ENCODE results near the gene STK32A.

STK32A gene

DNA sequence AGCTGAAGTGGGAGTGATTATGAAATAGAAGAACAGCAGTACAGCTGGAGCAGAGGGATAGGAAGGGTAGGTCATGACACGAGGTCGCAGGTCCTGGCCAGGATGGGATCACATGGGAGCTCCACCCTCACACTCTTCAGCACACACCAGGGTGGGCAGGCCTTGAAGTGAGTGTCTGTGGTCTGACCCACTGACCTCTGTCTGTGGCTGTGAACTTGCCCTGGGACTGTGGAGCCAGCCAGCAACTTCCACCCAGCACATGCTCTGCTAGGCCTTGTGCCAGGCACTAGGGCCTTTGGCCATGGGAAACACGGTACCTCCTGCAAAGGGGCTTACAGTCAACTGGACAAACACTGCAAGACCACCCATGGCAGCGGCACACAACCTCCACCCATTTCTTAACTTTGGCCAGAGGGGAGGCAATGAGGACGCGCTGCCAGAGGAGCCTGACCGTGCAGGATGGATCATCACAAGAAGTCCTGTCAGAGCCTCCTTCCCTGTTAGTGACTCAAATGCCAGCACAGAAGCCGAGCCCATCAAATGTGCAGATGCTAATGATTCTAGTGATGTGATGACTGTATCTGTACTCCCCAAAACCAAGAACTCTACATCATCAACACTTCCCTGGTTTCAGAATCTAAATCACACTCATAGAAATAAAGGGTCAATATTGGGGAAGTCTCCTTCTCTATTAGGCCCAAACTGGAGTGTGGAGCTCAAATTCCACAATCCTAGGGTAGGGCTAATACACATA, 161.4 kb downstream of the STK32A start:
- no peak for FAIRE-seq

DNA sequence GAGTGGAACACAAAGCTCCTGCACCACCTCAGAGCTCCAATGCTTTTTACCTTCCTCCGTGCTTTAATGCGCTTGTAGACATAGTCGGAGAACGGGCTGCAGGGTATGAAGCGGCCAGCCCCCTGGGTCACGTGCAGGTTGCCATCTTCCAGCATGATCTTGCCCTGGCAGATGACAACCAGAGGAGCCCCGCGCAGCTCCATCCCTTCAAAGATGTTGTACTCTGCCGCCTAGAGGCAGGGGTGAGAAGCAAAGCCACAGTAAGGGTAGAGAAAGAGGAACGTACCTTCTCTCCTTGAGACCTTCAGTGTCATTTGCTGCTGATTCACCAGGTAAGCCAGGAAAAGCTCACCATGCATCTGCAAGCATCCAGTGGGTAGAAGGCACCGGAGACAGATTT, 162.8 kb downstream of the STK32A start:
- FAIRE-seq = no peak

GRCh38 chr5:147398860-147399259, 164.0 kb downstream of the STK32A start:
- no peak for FAIRE-seq

GRCh38 chr5:147400126-147400809, 165.4 kb downstream of the STK32A start:
- FAIRE-seq = no peak

DNA sequence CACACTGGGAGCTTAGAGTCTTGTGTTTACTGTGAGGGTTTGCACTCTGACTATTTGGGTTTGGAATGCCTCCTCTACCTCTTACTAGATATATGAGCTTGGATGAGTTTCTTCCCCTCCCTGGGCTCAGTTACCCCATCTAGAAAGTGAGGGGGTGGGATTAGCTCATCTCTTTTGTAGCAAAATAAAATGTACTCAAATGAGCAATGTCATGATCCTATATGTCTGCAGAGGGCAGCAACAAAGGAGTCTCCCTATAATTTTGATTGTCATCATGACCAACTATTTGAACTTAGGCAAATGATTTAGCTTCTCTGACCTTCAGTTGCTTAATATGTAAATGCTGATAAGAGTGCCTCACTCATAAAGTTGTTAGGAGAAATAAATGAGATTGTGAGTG, 166.1 kb downstream of the STK32A start:
- FAIRE-seq = no peak

DNA sequence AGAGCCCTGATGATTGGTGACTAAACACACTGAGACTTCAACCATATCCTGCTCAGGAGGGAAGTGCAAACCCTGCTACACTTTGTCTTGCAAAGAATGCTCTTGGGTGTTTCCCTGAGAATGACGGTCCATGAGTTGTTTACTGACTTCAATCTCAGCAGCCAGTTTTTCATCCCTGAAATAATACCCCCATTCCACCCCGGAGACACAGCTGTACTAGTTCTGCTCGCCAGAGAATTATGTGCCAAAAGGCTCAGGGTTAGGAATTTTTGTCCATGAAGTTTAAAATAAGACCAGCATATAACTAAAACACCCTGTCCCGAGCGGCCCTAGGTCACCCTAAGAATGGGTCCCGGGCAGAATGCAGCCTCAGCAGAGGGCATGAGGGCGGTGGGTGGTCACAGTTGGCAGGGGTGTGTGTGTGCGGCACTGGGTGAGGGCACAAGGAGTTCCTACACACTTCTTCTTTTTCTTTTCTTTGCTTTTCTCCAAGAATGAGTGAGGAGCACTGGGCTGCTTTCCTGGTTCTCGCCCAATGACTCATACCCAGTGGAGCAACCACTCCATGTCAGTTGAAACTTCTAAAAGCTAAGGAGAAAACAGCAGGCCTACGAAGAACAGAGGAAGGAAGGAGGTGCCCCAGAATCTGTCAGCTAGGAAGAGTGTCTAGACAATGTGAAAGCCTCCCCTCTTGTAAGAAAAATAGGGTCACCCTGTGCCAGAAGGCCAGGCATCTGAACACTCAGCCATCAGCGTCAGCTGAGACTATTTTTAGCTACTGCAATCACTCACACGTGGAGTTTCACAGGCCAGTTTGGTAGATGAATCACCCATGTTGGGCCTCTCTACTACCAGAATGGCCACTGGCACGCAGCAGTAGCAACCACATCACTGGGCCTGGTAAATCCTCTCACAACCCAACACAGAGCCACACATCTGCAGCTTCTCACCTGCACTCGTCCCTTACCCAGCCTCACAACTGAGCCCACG, 169.1 kb downstream of the STK32A start:
- FAIRE-seq = no peak

DNA sequence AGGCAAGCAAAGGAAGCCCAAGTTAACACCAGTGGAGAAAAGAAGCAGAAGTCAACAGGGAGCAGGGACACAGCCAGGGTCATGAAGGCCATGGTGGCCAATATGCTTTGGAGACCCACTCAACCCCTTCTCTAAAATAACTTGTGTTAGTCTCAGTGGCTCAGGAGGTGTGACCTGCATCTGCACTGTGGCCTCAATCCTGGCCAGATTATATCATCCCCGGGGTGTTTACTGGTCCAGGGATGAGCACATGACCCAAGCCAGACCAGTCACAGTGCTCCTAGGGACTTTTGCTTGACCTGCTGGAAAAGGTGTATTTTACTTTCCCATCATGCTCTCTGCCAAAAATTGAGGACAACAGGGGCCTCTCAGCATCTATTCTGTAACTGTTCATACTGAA, 169.9 kb downstream of the STK32A start:
- no peak for FAIRE-seq

DNA sequence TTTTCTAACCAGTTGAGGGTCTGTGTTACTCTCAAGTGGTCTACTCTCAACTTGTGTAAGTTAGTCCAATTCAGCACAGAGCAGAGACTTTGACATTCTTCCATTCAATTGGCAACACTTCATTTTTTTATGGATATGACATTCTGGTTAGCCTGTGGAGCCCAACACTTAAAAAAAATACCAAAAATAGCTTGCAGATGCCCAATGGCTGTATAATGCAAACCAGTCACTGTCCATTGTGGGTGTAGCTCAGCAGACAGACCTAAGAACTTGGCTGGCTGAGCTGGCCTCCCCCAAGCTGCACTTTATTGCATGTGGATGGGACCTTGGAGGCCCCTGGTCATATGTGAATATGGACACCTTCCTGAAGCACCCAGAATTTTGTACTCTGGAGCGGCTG, 171.8 kb downstream of the STK32A start:
- no peak for FAIRE-seq

- no peak for FAIRE-seq
Measured at GRCh38 chr5:147407094-147407681, 172.4 kb downstream of the STK32A start.

GRCh38 chr5:147408980-147409379, 174.2 kb downstream of the STK32A start:
- no peak for FAIRE-seq

DNA sequence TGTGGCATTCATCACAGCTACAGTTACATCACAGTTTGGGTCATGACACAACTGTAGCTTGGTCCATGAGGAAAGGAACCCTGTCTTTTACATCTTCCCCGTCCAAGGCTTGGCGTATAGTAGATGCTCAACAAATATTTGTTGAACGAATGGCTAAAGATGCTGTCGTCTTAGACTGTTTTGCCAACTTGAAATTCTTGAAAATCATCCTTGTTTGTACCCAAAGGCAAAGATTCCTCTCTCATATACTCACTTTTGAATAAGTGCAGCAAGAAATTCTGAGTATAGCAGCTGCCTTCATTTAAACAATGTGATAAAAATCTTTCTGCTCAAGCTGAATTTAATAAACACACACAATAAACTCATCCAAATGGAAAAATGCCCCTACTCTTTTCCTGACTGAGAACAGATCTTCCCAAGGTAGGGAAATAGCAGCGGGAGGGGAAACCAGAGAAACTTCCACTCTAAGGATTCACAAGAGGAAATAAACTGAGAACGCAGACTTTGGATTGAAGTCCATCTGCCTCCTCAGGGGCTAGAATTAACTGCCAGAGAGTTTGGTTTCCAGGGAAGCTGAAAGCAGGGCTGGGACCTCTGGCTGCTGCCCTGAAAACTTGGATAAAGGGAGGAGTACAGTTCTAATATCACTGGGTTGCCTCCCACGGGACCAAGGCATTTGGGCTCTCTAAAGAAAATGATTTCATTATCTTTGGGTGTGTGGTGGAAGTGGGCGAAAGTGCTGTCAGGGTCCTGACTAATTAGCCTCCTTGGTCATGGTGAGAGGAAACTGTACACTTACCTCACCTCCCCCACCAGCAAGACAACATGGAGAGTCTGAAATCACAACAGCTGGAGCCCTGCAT, 175.9 kb downstream of the STK32A start:
- FAIRE-seq = no peak

- no peak for FAIRE-seq
Measured at GRCh38 chr5:147411359-147412319, 176.8 kb downstream of the STK32A start.

DNA sequence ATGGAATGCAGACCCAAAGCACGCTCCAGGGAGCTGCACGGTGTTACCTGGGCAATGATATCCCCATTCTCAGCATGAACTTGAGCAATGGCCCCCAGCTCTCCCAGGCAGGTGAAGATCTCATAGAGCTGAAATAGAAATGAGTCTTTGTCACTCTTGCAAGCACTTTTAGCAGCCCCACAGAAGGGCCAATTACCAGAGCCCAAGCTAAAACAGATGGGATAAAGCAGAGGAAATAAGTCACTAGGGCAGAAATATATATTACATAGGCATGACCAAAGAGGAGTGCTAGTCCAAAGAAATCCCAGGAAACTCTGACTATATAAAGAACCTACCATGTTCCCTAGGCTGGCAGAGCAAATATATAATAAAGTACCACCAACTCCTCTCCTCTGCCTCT, 177.7 kb downstream of the STK32A start:
- no peak for FAIRE-seq

DNA sequence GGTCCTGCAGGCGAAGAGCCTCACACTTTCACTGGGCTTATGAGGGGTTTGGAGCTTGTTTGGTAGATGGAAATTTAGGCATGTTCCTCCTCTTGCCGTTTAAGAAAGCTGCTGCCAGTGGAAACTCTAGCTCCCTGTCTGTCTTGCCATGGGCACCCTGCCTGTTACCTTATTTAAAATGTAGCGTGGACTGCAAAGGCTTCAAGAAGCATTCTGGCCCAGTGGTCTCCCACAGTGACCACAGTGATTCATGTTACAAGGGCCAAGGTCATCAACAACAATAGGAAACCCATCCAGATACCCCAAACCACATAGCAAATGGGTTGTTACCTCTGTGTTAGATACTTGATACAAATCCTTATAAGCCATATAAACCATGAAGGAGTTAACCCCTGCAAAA, 178.4 kb downstream of the STK32A start:
- no peak for FAIRE-seq

DNA sequence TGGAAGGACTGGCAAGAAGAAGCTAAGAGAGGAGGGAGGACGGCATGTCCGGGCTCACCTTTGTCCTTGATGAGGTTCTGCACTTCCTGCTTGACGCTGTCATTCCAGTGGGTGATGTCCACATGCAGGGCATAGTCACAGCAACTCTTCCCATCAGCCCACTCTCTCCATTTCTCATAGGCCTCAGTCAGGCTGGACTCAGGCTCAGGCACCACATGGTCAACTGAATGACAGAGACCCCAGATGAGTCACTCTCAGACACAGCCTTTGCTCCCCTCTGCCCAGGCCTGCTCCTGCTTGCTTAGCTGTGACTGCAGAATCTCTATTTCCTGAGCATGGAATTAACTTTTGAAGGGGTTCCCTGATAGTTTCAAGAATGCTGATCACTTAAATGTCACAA, 180.8 kb downstream of the STK32A start:
- FAIRE-seq = no peak

DNA sequence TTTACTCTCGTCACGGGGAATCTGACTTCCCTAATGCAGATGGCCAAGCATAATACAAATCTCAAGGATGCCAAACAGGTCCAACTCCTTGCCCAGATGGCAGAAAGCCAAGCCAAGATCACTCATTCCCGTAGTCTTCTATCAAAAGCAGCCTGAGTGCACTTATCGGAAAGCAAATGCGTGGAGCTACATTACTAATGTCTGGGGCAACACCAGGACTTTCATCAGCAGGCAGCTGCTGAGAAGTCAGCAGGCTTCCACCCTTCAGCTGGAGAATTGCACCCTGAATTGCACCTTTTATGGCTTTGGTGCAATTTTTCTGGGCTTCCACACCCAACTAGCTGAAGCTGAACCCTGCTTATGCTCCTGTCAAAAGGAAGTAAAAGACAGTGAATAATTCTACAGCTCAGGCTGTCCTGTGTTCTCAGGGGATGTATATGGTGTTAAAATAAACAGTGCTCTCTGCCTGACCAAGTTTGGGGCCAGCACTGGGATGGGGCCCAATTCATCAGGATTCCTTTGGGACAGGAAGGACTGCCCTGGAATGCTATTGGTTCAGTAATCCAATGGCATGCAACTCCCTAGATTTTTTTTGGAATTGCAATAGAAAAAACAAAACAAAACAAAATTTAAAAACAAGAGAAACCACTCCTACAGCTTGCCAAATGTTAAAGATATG, 182.4 kb downstream of the STK32A start:
- FAIRE-seq = no peak

- no peak for FAIRE-seq
Measured at GRCh38 chr5:147418613-147419012, 183.8 kb downstream of the STK32A start.

- no peak for FAIRE-seq
Measured at GRCh38 chr5:147426640-147427327, 192.0 kb downstream of the STK32A start.
